Left cardiac atrium (tissue), 4 donors: ENCODE results near the gene RNF112. TPM values are rescaled to one million over a fixed set of nuclear protein-coding genes. Genes with fewer than 3 reads are reported as not detected.

Experiments used
- ATAC-seq, 2 donors: fragments of 200-7000 bp; cut with Tn5 transposase; one replicate each; pipeline ENCODE4 v1.9.1; 2020; ENCODE audit warnings: mild to moderate bottlenecking in 2 of 2, moderate library complexity in 2 of 2
- DNase-seq: peaks from one replicate; pipeline ENCODE4 v3.0.0-alpha.2; 2020
- intact Hi-C, 2 donors: fragments of 100-400 bp; cut with DNase I; formaldehyde crosslinking; loops; one replicate each; pipeline versions ENCODE4 v1.14.1 to v1.15.1; 2022 to 2023
- total RNA-seq, 2 donors: library from RNA; stranded (reverse); fragmentation: NEBNext Ultra II Directional; extraction: Animal tissue kit (Norgen Biotek cat#: 25700); gene quantifications; one replicate each; pipeline ENCODE4 v1.2.1, GENCODE V29; 2021
- donor health status: DM: no; HTN: yes; CAD: no.
- donor health status: DM: no; HTN: yes; CAD: no; lungs with severe emphysema.
- donor health status: DM: yes; HTN: yes; CAD: no.
- donor health status: Dilated cardiomyopathy.

RNF112 gene
- total RNA-seq, 2 donors from 2014 or later = 2.5 to 6.8 TPM

DNA sequence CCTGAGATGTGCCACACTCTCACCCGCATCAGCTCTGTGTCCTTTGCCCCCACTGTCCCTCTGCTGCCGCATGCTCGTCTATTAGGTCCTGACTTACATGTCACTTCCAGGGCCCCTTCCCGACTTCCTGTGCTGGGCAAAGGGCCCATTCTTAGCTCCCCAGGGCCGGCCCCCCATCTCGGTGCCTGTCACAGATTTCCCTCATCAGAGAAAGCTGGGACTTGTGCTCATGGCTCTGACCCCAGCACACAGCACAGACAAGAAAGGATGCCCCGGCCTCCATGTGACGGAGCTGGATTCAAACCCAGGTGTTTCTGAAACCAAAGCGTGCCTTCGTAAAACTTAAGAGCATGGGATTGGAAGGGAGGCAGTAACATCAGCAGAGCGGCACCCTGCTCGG lies 38.6 kb upstream of the RNF112 start:
- no peak for ATAC-seq
- no peak for DNase-seq
- intact Hi-C loops = no loop called here

DNA sequence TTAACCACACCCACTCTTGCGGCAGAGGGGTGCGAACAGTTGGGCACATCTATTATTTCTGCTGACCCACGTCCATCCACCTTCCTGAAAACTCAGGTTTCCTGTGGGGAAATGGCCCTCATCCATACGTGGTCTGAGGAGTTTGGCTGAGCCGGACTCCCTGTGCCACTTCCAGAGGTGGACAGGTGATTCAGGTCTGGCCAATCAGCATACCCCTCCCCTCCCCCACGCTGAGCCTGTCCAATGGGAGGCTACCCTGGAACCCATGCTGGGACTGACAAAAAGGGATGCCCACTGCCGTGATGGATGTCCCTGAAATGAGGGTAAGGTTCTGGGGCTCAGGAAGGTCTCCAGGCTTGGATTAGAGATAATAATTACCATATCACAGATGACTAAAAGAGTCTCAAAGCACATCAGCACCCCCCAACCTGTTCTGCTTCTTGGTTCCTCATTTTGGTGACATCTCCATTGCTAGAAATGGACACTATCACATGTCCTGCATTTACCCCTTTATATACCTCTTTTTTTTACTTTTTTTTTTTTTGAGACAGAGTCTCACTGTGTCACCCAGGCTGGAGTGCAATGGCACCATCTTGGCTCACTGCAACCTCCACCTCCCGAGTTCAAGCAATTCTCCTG lies 38.0 kb upstream of the RNF112 start:
- intact Hi-C loops = no loop called here

DNA sequence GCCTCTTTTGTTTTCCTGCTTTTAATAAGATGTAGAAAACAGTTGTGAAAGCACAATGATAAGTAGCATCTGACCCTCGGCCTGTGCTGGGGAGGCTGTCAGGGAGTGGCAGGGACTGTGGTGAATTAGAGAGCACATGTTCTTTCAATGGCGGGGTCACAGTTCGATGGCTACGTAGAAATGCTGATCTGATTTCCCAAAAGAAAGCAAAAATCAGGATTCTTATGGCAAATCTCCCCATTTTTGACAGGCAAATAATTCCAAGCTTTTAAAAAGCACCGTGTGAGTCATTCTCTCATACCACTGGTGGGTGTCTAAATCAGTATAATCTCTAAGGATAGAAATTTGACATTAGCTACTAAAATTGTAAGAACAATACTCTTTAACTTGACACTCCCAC lies 36.9 kb upstream of the RNF112 start:
- DNase-seq (no peak), ATAC-seq (no peak)
- intact Hi-C loops = no loop called here

More for the DNA sequence above, 38.0 kb upstream of the RNF112 start:
- ATAC-seq = no peak
- DNase-seq = no peak

GRCh38 chr17:19375732-19376131 lies 35.3 kb upstream of the RNF112 start:
- intact Hi-C loops = no loop called here
- ATAC-seq = no peak

GRCh38 chr17:19376811-19377210 lies 34.2 kb upstream of the RNF112 start:
- intact Hi-C loops = loop anchor here in 1 of 2 donors (1.0 kb wide), 1 partner anchor 15 kb away; the partner anchor contains the start of gene B9D1
- DNase-seq (no peak), ATAC-seq (no peak)

More at GRCh38 chr17:19375732-19376131, 35.3 kb upstream of the RNF112 start:
- no peak for DNase-seq

GRCh38 chr17:19377602-19378415 lies 33.2 kb upstream of the RNF112 start:
- intact Hi-C loops = loop anchor here in 1 of 2 donors (1.0 kb wide), 1 partner anchor 16 kb away; the partner anchor contains the start of gene B9D1
- ATAC-seq (peak; percentile 96 to 97), DNase-seq (peak; percentile 98)

DNA sequence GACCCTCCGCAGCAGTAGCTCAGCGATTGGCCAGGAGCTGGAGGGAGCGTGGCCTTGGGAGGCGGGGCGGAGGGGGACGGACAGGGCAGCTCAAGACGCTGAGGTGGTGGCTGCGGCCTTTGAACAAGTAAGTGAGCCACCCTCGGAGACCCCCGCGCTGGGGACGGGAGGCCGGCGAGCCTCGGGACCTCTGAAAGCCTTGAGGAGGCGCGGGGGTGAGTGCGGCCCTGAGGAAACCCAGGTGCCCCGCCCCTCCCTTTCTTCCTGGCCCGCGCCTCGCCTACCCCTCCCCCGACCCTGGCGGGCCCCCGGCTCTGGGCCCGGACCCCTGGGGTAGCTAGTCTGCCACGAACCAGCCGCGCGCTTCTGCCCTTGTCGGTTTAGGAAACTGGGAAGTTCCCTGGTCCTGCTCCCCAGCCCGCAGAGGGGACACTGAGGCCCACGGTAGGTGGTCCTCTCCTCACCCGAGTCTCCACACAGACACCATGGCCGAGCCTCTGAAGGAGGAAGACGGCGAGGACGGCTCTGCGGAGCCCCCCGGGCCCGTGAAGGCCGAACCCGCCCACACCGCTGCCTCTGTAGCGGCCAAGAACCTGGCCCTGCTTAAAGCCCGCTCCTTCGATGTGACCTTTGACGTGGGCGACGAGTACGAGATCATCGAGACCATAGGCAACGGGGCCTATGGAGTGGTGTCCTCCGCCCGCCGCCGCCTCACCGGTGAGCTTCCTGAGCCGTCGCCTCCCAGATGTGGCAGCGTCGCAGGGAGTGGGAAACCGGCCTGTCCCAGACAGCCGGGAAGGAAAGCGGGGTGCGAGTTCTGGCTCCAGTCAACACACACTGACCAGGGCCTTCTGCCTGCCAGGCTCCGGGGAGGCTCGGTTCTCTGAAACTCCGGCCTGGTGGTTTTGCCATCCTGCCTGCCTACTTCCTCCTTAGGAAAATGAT lies 32.3 kb upstream of the RNF112 start, which contains the start of gene MAPK7:
Gene MAPK7, plus strand, starts transcription at position 83 of the 945 bp plus-strand sequence. Its CDS starts 403 bp downstream, at position 486.
- intact Hi-C loops = no loop called here
- peak; percentile 39 for DNase-seq
- peak in 1 of 2 donors; percentile 5 for ATAC-seq

- intact Hi-C loops = no loop called here
- DNase-seq = no peak
- ATAC-seq = no peak
Measured at GRCh38 chr17:19379361-19380065, 31.5 kb upstream of the RNF112 start.

- DNase-seq (peak; percentile 29), ATAC-seq (no peak)
- intact Hi-C loops = no loop called here
Measured at GRCh38 chr17:19380481-19381301, 30.3 kb upstream of the RNF112 start.

GRCh38 chr17:19381361-19381740 lies 29.7 kb upstream of the RNF112 start:
- intact Hi-C loops = no loop called here
- no peak for ATAC-seq
- DNase-seq = no peak

DNA sequence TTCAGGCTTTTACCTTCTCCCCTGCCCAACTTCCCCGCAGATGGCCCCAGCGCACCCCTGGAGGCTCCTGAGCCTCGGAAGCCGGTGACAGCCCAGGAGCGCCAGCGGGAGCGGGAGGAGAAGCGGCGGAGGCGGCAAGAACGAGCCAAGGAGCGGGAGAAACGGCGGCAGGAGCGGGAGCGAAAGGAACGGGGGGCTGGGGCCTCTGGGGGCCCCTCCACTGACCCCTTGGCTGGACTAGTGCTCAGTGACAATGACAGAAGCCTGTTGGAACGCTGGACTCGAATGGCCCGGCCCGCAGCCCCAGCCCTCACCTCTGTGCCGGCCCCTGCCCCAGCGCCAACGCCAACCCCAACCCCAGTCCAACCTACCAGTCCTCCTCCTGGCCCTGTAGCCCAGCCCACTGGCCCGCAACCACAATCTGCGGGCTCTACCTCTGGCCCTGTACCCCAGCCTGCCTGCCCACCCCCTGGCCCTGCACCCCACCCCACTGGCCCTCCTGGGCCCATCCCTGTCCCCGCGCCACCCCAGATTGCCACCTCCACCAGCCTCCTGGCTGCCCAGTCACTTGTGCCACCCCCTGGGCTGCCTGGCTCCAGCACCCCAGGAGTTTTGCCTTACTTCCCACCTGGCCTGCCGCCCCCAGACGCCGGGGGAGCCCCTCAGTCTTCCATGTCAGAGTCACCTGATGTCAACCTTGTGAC lies 29.1 kb upstream of the RNF112 start:
- DNase-seq (peak; percentile 17), ATAC-seq (no peak)
- intact Hi-C loops = no loop called here

DNA sequence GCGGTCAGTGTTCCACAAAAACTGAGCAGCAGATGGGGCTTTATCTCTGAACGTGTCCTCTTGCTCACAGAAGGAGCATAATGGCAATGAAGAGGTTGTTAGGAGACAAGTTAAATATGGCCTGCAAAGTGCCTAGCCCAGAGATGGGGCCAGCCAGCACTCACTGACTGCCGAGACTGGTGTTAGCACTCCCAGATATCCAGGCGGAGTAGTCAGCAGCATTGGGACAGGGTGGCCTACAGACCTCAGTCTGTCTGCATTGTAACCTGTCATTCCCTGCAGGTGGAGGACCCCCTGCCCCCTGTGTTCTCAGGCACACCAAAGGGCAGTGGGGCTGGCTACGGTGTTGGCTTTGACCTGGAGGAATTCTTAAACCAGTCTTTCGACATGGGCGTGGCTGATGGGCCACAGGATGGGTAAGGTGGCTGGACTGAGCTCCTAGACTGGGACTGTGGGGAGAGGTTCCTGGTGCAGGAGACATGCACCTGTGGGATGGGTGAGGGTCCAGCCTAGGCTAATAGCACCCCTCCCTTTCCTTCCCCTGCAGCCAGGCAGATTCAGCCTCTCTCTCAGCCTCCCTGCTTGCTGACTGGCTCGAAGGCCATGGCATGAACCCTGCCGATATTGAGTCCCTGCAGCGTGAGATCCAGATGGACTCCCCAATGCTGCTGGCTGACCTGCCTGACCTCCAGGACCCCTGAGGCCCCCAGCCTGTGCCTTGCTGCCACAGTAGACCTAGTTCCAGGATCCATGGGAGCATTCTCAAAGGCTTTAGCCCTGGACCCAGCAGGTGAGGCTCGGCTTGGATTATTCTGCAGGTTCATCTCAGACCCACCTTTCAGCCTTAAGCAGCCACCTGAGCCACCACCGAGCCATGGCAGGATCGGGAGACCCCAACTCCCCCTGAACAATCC lies 28.2 kb upstream of the RNF112 start:
- intact Hi-C loops = no loop called here
- DNase-seq (peak; percentile 19), ATAC-seq (no peak)

GRCh38 chr17:19383681-19384470 lies 27.2 kb upstream of the RNF112 start:
- no peak for ATAC-seq
- intact Hi-C loops = no loop called here
- peak; percentile 60 for DNase-seq

GRCh38 chr17:19384723-19385391 lies 26.2 kb upstream of the RNF112 start:
- ATAC-seq (peak; percentile 55 to 68), DNase-seq (peak; percentile 84)
- intact Hi-C loops = no loop called here

DNA sequence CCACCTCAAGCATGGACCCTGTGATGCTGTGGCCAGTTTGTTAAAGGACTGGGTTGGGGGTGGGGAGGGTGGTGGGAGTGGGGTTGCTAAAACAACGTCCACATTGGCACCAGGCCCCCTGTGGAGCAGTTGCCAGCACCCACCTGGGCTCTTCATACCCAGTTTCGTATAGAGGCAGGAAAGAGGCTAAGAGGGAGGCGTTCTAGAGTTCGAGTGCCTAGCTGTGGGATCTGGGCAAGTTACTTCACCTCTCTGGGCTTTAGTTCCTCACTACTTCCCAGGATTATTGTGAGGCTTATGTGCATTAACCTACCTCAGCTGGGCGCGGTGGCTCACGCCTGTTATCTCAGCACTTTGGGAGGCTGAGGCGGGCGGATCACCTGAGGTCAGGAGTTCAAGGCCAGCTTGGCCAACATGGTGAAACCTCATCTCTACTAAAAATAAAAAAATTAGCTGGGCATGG lies 25.5 kb upstream of the RNF112 start:
- no peak for ATAC-seq
- intact Hi-C loops = no loop called here
- DNase-seq = peak; percentile 21
